ENCODE measurements around the gene OR13J1. TPM values are rescaled to one million over a fixed set of nuclear protein-coding genes. Genes with fewer than 3 reads are reported as not detected.
"Not testable (repeated sequence)": the region's sequence is repeated elsewhere in the genome, so short reads cannot be mapped to it uniquely, and the experiment has no call there.

The OR13J1 gene
- total RNA-seq, 4 donors from 2014 or later = not detected

- peak in 1 of 2 donors; percentile 84 for DNase-seq (ENCODE audit: low spot score in 2 of 2)
- no peak for TF ChIP-seq CTCF (IDR thresholded peaks at IDR 0.05)
- no peak for TF ChIP-seq POLR2A (IDR thresholded peaks at IDR 0.05)
- no peak overlapping the region for H3K4me3 ChIP-seq (ENCODE audit: low read depth, poor library complexity, severe bottlenecking)
- intact Hi-C loops (cut with DNase I; ENCODE audit: low total_unique reads) = no loop called here
- 19 to 30% methylated on average over 9 of the region's 9 CpGs for WGBS, 2 donors
Observed at GRCh38 chr9:35914301-35914807, 44.2 kb upstream of the OR13J1 start.

- DNase-seq (ENCODE audit: low spot score in 2 of 2); intact Hi-C loops (cut with DNase I; ENCODE audit: low total_unique reads): not testable (repeated sequence)
Observed at GRCh38 chr9:35913429-35913828, 43.2 kb upstream of the OR13J1 start.

GRCh38 chr9:35912791-35913400 is 42.7 kb upstream of the OR13J1 start:
- WGBS, 2 donors = 88 to 89% methylated on average over 10 of the region's 10 CpGs
- intact Hi-C loops (cut with DNase I; ENCODE audit: low total_unique reads) = no loop called here
- no peak overlapping the region for H3K4me3 ChIP-seq (ENCODE audit: low read depth, poor library complexity, severe bottlenecking)

More at GRCh38 chr9:35913429-35913828, 43.2 kb upstream of the OR13J1 start:
- H3K4me3 ChIP-seq (ENCODE audit: low read depth, poor library complexity, severe bottlenecking) = not testable (repeated sequence)

DNA sequence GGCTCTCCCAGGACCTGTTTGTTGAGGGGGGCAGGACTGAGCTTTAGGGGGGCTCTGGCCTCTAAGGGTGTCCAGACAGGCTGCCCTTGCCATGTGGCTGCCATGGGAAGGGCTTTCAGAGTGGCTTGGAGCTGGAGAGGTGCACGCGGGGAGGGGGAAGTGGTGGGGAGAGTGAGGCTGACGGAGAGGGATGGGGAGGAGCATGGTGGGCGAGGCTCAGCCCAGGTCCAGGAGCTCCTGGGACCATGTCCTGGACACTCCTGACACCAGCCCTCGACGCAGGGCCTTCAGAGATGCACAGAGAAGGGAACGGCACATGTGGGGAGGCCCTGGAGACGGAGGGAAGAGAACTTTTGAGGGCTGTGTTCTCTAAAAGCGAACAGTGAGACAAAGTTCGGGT is 41.5 kb upstream of the OR13J1 start:
- no peak for TF ChIP-seq CTCF (IDR thresholded peaks at IDR 0.05)
- peak in 1 of 2 donors; percentile 86 for DNase-seq (ENCODE audit: low spot score in 2 of 2)
- intact Hi-C loops (cut with DNase I; ENCODE audit: low total_unique reads) = no loop called here
- WGBS, 2 donors = 81 to 90% methylated on average over 10 of the region's 10 CpGs
- no peak overlapping the region for H3K4me3 ChIP-seq (ENCODE audit: low read depth, poor library complexity, severe bottlenecking)

More at GRCh38 chr9:35912791-35913400, 42.7 kb upstream of the OR13J1 start:
- DNase-seq (ENCODE audit: low spot score in 2 of 2) = no peak
- no peak for TF ChIP-seq CTCF (IDR thresholded peaks at IDR 0.05)
- TF ChIP-seq POLR2A (IDR thresholded peaks at IDR 0.05) = no peak

GRCh38 chr9:35910613-35911359 is 40.6 kb upstream of the OR13J1 start:
- 64 to 75% methylated on average over 14 of the region's 14 CpGs for WGBS, 2 donors
- intact Hi-C loops (cut with DNase I; ENCODE audit: low total_unique reads) = no loop called here
- DNase-seq (ENCODE audit: low spot score in 2 of 2) = peak in 1 of 2 donors; percentile 84
- no peak overlapping the region for H3K4me3 ChIP-seq (ENCODE audit: low read depth, poor library complexity, severe bottlenecking)
- TF ChIP-seq POLR2A (IDR thresholded peaks at IDR 0.05) (no peak), CTCF (IDR thresholded peaks at IDR 0.05) (no peak)
